GM18507 (cell line): Measurements from ENCODE around the gene KREMEN2.
A peak's percentile ranks its signal among the peaks of the same experiment; 100 is the strongest.

Source experiments
- DNase-seq: peaks from one replicate; pipeline ENCODE4 v3.0.0; 2011; ENCODE audit warnings: low read depth; ENCODE audit not compliant: insufficient read length; ENCODE audit errors: extremely low spot score
- FAIRE-seq: peaks from 2 replicates; lab custom pipeline; 2011; peaks lifted over from hg19 to GRCh38; lab: Jason Lieb, UNC

The KREMEN2 gene

DNA sequence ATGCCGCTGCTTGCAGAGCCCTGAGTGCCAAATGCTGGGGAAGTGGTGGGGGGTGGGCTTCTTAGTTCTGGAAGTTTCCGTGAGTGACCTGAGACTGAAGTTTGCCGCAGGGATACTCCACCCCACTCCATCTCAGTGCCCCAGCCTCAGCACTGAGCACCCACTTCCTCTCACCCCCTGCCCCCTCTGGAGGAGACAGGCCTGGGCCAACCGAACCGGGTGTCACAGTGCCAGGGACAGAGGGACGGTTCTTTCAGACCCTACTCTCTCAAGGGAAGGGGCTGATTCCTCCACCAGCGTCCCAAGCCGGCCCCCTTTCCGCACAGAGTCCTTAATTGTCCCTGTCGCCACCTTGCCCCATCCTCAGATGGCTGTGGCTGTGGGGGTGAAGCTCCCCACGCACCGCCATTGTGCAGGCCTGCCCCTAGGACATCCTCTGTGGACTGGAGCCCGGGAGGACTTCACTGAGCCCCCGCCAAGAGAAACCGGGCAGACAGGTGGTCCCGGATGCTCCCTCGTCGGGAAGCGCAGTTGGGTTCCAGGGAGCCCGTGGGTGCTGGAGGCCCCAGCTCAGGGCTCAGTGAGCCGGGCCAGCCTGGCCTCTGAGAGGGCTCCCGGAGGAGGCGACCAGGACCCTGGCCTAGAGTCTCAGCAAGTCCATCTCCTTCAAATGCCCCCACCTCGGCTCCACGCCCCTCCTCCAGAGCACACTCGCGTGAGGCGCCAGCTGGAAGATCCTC is 1.6 kb upstream of the KREMEN2 start:
- no peak for DNase-seq
- no peak for FAIRE-seq

DNA sequence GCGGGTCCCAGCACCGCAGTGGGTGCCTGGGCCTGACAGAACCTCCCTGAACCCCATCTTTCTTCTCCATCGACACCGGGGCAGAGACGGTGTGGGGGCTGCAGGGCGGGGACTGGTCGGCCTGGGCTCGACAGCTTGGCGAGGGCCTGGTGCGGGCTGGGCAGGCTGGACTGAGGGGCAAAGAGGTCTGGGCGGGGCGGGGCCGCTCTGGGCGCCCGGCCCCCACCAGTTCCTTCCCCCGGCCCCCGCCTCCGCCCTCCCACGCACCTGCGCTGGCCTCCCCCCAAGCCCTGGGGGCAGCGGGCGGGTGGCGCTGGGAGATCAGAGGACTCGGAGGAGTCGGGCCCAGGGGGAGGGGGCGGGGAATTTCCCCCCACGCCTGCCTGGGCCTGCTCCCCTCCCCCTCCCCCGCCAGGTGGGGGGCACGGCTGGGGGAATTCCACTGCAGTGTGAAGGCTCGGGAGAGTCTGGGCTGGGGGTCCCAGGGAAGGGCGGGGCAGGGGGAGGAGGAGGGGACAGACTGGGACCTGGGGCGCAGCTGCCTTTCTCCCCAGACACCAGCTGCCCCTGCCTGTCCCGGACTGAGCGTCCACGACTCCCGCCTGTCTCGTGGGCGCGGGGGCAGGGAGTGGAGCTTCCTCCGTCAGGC is 877 bp upstream of the KREMEN2 start:
- no peak for DNase-seq
- FAIRE-seq = no peak

DNA sequence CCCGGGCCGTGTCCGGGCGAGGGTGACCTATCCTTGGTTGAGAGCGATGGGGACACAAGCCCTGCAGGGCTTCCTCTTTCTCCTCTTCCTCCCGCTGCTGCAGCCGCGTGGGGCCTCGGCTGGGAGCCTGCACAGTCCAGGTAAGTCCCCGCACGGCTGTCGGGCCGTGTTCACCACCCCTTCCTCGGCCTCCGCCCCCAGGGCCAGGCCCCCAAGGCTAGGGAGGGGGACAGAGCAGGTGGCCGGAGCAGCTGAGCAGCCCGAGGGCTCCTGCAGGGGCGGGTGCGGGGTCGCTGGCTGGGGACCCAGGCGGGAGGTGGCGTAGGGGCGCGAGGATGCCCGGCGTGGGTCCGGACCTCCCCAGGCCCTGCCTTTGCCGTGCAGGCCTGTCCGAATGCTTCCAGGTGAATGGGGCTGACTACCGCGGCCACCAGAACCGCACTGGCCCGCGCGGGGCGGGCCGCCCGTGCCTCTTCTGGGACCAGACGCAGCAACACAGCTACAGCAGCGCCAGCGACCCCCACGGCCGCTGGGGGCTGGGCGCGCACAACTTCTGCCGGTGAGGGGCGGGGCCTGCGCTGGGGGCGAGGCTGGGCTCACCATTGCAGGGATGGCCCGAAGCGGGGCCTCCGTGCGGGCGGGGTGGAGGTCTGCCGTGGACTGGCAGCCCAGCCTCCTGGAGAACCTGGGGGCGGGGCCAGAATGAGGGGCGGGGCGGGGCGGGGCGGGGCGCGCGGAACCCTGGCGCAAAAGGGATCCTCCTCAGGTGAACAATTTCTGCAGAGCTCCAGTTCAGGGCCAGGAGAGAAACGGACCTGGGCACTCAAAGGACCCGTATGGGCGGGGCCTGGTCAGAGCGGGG is 631 bp downstream of the KREMEN2 start:
- peak; percentile 21 for FAIRE-seq

DNA sequence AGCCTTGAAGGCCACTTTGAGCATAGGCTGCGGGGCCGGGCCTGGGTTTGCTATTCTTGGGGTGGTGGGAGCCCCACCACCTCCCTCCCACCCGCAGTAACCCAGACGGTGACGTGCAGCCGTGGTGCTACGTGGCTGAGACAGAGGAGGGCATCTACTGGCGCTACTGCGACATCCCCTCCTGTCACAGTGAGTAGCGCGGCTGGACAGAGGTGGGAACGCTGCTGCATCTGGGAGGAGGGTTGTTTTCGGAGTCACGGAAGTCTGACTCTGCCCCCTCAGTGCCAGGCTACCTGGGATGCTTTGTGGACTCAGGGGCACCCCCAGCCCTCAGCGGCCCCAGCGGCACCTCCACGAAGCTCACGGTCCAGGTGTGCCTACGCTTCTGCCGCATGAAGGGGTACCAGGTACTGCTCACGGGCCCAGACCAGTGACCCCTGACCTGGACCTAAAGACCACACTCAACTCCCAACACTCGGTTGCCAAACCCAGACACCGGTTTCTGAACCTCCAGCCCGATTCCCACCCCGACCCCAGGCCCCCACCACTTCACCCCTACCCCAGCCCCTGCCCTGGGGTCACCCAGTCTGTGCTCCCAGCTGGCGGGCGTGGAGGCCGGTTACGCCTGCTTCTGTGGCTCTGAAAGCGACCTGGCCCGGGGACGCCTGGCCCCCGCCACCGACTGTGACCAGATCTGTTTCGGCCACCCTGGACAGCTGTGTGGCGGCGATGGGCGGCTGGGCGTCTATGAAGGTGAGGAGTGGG is 2.1 kb downstream of the KREMEN2 start:
- FAIRE-seq (no peak), DNase-seq (no peak)

More for the DNA sequence above, 631 bp downstream of the KREMEN2 start:
- DNase-seq = no peak

DNA sequence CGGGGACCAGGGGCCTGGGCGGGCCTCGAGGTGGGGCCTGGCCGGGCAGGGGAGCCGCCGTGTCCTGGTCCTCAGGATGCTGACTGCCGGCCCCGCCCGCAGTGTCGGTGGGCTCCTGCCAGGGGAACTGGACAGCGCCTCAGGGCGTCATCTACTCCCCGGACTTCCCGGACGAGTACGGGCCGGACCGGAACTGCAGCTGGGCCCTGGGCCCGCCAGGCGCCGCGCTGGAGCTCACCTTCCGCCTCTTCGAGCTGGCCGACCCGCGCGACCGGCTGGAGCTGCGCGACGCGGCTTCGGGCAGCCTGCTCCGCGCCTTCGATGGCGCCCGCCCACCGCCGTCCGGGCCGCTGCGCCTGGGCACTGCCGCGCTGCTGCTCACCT is 2.7 kb downstream of the KREMEN2 start:
- FAIRE-seq (no peak), DNase-seq (no peak)

DNA sequence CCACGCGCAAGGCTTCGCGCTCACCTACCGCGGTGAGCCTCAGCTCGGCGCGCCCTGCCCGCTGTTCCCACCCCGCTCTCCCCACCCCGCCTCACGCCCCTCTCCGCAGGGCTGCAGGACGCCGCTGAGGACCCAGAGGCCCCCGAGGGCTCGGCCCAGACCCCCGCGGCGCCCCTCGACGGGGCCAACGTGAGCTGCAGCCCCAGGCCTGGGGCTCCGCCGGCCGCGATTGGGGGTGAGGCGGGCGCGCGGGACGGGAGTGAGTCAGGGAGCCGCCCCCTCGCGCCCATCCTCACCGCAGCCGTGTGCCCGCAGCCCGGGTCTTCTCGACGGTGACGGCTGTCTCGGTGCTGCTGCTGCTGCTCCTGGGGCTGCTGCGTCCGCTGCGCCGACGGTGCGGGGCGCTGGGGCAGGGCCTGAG is 3.1 kb downstream of the KREMEN2 start:
- FAIRE-seq = no peak
- no peak for DNase-seq

DNA sequence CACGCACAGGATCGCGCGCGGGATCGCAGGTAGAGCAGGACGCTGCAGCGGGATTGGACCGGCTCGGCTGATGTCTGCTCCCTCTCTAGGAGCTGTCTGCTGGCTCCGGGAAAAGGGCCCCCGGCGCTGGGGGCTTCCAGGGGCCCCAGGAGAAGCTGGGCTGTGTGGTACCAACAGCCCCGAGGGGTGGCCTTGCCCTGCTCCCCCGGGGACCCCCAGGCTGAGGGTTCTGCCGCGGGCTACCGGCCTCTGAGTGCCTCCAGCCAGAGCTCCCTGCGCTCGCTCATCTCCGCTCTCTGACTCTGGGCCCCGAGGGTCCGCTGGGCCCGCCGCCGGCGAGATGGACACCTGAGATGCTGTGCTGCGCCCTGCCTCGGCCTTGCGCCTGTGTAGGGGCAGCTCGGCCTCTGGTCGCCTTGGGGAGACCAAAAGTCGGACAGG is 3.7 kb downstream of the KREMEN2 start:
- DNase-seq (no peak), FAIRE-seq (no peak)

DNA sequence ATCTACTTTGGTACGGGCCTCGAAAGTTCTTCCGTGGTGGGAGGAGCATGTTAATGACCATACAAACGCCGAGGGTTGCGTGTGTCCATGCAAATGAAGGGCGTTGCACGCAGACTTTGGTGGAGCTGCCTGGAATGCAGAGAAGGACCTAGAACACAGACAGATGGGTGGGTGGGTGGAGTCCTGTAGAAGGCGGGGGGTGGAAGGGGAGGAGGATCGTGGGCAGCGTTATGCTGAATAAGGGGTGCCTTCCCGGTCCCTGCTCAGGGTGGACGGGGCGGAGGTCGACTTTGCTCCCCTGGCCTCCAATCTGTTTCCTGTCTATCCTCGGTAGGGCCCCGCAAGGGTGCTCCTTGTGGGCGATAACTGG is 4.3 kb downstream of the KREMEN2 start:
- DNase-seq (no peak), FAIRE-seq (peak; percentile 62)

DNA sequence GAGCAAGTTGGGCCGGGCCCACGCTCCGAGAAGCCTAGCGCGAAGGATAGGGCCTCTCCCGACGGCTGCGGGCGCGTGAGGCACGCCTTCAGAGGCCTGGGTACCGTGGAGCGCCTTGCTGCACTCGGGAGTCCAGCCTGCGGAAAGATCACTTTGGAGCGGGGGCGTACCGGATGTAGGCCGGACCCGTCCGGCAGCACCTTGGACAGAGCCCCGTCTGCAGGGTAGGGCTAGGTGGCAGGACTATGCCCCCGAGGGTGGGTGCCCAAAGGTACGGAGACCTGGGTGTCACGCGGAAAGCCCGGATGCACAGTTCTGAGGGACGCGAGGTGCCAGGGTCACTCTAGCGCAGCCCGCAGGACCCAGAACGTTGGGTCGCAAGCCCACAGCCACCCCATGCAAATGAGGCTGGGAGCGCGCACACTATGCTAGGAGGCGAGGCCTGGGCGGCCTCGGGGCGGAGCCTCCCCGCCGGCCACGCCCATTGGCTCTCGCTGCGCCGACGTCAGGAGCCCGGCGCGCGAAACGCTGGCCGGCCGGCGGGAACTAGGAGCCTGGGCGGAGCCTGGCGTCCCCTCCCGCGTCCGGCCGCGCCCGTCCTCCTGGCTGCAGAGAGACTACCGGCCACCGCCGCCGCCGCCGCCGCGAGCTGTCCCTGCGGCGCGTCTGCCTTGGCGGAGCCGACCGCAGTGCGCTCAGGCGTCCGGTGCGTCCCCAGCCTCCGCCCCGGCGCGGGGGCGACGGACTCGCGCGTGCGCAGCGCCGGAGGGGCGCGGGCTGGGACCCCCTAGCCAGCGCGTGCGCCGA is 4.9 kb downstream of the KREMEN2 start, which contains the start of gene PAQR4:
Gene PAQR4 (plus strand): TSS at position 611 of the 807 bp plus-strand sequence. CDS start 327 bp downstream, outside the sequence.
- FAIRE-seq = peak; percentile 93
- peak; percentile 93 for DNase-seq

DNA sequence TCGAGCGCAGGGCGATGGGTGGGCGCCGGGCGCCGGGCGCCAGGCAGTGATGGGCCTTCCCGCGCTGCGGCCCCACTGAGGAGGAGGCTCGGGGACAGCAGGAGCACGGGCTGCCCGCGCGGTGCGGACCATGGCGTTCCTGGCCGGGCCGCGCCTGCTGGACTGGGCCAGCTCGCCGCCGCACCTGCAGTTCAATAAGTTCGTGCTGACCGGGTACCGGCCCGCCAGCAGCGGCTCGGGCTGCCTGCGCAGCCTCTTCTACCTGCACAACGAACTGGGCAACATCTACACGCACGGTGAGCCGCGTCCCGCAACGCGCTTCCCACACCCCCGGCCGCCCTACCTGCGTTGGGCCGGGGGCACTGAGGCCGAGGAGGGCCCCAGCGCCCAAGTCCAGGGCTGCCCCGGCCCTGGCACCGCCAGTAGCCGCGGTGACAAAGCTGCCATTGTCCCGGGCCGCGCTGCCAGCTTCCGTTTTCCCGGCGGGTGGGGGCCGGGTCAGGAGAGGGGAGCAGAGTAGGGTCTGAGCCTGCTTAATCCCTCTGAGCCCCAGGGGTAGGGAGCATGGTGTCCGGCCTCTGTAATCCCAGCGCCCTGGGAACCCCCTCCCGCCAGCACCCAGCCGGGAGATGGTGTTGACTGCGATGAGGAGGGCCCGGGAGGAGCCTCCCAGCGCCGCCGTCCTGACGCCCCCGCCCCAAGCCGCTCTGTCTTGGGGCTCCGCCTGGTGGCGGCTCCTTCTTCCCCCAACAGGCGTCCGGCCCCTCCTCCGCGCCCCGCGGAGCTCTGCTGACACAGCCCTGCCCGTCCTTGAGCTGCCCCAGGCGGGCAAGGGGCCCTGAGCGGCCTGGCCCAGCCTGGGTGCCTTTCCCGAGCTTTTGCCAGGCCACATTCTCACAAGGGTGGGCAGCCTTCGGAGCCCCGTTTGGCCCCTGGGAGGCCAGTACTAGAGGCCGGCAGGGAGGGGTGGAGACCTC is 5.8 kb downstream of the KREMEN2 start:
- DNase-seq (peak; percentile 61), FAIRE-seq (peak; percentile 50)

DNA sequence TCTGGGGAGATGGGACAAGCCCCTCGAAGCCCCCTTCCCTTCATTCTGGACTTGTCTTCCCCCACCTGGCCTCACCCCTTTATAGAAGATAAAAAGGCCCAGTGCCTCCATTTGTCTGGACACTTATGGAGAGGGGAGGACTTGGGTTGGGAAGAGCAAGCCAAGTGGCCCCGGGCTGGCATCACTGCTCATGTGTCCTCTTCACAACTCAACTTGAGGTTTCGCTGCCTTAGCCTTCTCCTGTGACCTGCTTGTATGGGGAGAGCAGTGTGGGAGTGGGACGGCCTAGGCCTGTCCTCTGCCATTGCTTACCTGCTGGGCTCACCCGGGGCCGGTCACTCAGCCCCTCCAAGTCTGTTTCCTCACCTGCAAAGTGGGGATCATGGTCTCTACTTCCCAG is 6.5 kb downstream of the KREMEN2 start:
- FAIRE-seq (no peak), DNase-seq (no peak)

DNA sequence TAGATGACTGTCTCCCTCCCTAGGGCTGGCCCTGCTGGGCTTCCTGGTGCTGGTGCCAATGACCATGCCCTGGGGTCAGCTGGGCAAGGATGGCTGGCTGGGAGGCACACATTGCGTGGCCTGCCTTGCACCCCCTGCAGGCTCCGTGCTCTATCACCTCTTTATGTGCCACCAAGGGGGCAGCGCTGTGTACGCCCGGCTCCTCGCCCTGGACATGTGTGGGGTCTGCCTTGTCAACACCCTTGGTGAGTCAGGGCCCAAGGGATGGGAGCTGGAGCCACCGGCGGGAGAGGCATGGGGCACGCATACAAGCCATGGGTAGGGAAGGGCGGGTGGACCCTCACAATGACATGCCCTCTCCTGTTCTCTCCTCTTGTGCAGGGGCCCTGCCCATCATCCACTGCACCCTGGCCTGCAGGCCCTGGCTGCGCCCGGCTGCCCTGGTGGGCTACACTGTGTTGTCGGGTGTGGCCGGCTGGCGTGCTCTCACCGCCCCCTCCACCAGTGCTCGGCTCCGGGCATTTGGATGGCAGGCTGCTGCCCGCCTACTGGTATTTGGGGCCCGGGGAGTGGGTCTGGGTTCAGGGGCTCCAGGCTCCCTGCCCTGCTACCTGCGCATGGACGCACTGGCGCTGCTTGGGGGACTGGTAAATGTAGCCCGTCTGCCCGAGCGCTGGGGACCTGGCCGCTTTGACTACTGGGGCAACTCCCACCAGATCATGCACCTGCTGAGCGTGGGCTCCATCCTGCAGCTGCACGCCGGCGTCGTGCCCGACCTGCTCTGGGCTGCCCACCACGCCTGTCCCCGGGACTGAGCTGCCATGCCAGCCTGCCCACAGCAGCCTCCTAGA is 7.3 kb downstream of the KREMEN2 start:
- FAIRE-seq (no peak), DNase-seq (no peak)

DNA sequence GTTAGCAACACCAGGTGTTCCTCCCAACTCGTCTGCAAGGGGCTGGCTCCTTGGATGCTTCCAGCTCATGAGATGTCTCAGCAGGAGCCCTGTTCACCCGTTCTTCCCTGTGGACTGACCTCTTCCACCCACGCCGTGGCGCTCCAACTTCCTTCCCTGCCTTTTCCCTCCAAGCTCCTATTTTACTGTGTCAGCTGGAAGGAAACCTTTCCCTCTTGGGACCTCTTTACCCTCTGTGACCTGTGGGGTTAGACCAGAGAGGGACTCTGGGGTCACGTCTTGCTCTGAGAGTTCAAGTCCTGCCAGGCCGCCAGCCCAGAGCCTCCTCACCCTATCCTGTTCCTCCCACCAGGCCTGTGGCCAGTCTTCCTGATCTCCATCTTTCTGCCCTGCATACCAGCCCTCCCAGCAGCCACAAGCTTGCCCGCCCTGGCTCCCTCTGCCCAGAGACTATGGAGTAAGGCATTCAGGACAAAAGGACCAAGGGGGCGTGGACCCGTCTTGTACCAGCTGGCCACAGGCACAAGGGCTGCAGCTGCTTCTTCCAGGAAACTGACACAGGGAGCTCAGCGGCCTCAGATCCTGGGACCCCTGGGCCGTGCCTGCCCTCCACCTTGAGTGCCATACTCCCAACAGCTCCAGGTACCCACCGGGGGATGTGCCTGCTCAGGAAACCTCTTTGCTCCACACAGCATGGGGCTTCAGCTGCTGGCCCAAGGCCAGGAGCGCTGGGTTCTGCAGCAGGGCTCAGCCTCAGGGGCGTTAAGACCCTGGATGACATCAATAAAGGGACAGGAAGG is 8.1 kb downstream of the KREMEN2 start:
- FAIRE-seq (no peak), DNase-seq (no peak)

DNA sequence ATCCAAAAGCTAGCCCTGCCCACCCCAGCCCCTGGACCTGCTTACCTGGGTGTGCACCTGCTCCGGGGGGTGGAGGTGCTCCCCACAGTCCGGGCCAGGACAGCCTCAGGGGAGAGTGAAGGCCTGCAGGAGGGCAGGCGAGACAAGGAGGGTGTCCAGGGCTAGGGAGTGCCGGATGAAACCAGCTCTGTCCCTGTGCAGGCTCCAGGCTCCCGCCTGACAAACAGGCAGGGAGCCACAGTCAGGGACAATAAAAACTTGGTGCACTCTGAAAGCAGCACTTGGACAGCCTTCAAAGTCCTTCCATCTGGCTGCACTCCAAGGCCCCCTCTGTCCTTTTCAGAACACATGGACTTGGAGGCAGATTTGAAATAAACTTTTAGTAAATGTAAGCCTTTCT is 9.0 kb downstream of the KREMEN2 start:
- no peak for FAIRE-seq
- DNase-seq = no peak

DNA sequence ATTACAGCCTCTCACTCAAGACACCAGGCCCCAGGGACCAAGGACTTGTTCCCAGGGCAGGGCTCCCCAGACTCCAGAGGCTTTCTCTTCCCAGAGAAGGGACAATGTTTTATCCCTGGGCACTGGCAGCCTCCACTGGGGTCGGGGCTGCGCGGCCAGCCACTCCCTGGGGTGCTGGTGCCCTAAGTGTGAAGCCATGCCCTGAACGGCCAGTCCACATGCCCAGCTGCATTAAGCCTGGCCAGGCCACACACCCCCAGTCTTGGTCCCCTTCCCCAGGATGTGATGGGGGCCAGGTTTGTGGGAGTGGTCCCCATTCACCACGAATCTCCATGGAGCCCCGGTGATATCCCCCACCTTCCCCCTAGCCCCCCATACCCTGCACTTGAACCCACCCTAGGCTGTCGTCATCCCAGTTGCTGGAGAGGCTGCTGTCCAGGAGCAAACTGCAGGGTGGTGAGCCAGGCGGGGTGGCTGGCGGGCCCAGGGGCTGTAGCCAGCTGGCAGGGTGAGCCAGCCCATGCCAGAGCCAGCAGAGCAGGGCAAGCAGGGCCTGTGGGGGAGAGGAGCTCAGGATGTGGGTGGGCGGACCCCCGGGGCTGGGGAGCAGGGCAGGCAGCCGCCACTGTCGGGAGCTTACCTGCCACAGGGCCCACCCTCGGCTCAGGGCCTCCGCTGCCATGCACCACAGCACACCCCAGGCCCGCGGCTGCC is 9.7 kb downstream of the KREMEN2 start:
- no peak for DNase-seq
- FAIRE-seq = no peak
